ENCODE data around the gene MYO7A. TPM values are rescaled to one million over a fixed set of nuclear protein-coding genes. Genes with fewer than 3 reads are reported as not detected.

MYO7A gene
- total and polyA plus RNA-seq, 2 of the 4 experiments (the other 2 are of a cell fraction) = 0.02 TPM; not detected in 1

- dilution Hi-C loops (cut with HindIII; ENCODE audit: low sequenced_read_pairs, unreplicated experiment) (no loop called here), in situ Hi-C loops (cut with MboI; ENCODE audit: low sequenced_read_pairs) (no loop called here), intact Hi-C loops (cut with micrococcal nuclease) (no loop called here)
- no peak overlapping the region for H2AFZ ChIP-seq (replicated peaks; ENCODE audit: low read length, poor library complexity)
- no peaks in the 10 kb centered on the region for H3K27me3 ChIP-seq (ENCODE audit: control insufficient read depth, insufficient read depth, low read length)
- H3K9me3 ChIP-seq (ENCODE audit: control insufficient read depth, insufficient read depth, low read length) = no peaks in the 10 kb centered on the region
- no peak overlapping the region for H3K18ac ChIP-seq (ENCODE audit: low read depth, low read length)
- ATAC-seq (ENCODE audit: low read depth) = no peak
- H2BK120ac ChIP-seq (ENCODE audit: low read depth, low read length) = no peak overlapping the region
- no peak overlapping the region for H3K9ac ChIP-seq (ENCODE audit: low read depth, low read length)
- H3K79me1 ChIP-seq (ENCODE audit: low read depth in 1 of 2, low read length in 2 of 2) = peaks cover 0 to 8% of the 10 kb centered on the region in 2 experiments; a peak in 2 of 4 replicates
- ChIA-PET POLR2A (ENCODE audit: unreplicated experiment) (no interaction called here), CTCF (no interaction called here)
- H2AK5ac ChIP-seq (ENCODE audit: low read depth, low read length) = no peak overlapping the region
- H4K5ac ChIP-seq (ENCODE audit: low read depth, low read length) = no peak overlapping the region
- H2AK9ac ChIP-seq (replicated peaks; ENCODE audit: low read depth, low read length, poor library complexity) = no peak overlapping the region
- peaks cover 17% of the 10 kb centered on the region for H4K20me1 ChIP-seq (ENCODE audit: insufficient read depth, low read length)
- H3K23ac ChIP-seq (ENCODE audit: low read depth, low read length) = no peak overlapping the region
- no peak overlapping the region for H3K4me2 ChIP-seq (ENCODE audit: low read depth, low read length)
- H3K56ac ChIP-seq (ENCODE audit: extremely low read depth, insufficient read depth, low read length) = no peak overlapping the region
- no peak overlapping the region for H4K8ac ChIP-seq (ENCODE audit: low read depth in 2 of 2, low read length in 2 of 2)
- H3K27ac ChIP-seq (ENCODE audit: insufficient read depth, low read length) = no peak overlapping the region
- no peak overlapping the region for H3K4me3 ChIP-seq (ENCODE audit: insufficient read depth, low read depth, low read length)
- peaks cover 8% of the 10 kb centered on the region for H3K4me1 ChIP-seq (ENCODE audit: control insufficient read depth, insufficient read depth, low read length)
- WGBS, 2 experiments (ENCODE audit: extremely low coverage in 2 of 2, insufficient read length in 1 of 2) = 70% methylated on average over 2 of the region's 23 CpGs; no CpG with 5 or more reads in 1 of the 2 experiments
- no peak overlapping the region for H4K91ac ChIP-seq (ENCODE audit: insufficient read depth, low read depth, low read length)
- H3K14ac ChIP-seq (replicated peaks; ENCODE audit: low read depth, low read length) = no peak overlapping the region
- DNase-seq = no peak
- no TSS peak for BruUV-seq (replicated peaks)
- peaks cover 4% of the 10 kb centered on the region; the same call in 1 of the 2 replicates for H3K36me3 ChIP-seq (ENCODE audit: control insufficient read depth, insufficient read depth, low read length)
- TF ChIP-seq SMC3 (IDR thresholded peaks at IDR 0.05; ENCODE audit: low read depth, low read length) (no peak), CEBPB (IDR thresholded peaks at IDR 0.05; ENCODE audit: low read depth, low read length) (no peak), MAZ (IDR thresholded peaks at IDR 0.05; ENCODE audit: borderline replicate concordance, low read depth, low read length) (no peak), CTCF (conservative IDR thresholded peaks at IDR 0.05; ENCODE audit: low read depth, low read length) (no peak), MAFK (IDR thresholded peaks at IDR 0.05; ENCODE audit: low read depth, low read length) (no peak), USF2 (IDR thresholded peaks at IDR 0.05; ENCODE audit: low read depth, low read length) (no peak), POLR2A (IDR thresholded peaks at IDR 0.05; ENCODE audit: low read depth, low read length) (no peak), ELK1 (IDR thresholded peaks at IDR 0.05; ENCODE audit: borderline replicate concordance, low read depth, low read length) (no peak), RCOR1 (IDR thresholded peaks at IDR 0.05; ENCODE audit: insufficient replicate concordance, low read length) (no peak), MXI1 (IDR thresholded peaks at IDR 0.05; ENCODE audit: borderline replicate concordance, low read depth, low read length) (no peak), RFX5 (IDR thresholded peaks at IDR 0.05; ENCODE audit: low read depth, low read length) (no peak), NFE2L2 (IDR thresholded peaks at IDR 0.05; ENCODE audit: low read depth, low read length) (no peak), RAD21 (IDR thresholded peaks at IDR 0.05; ENCODE audit: low read length) (no peak)
- H3K4ac ChIP-seq (ENCODE audit: low read depth, low read length) = no peak overlapping the region
- H3K9me1 ChIP-seq (ENCODE audit: insufficient read depth, low read length) = no peaks in the 10 kb centered on the region
- H2BK20ac ChIP-seq (ENCODE audit: low read depth, low read length) = no peak overlapping the region
- no peak overlapping the region for H2BK15ac ChIP-seq (ENCODE audit: low read depth, low read length)
- no peak overlapping the region for H2BK5ac ChIP-seq (ENCODE audit: low read depth, low read length, poor library complexity, severe bottlenecking)
These were observed 41.2 kb upstream of the MYO7A start for GRCh38 chr11:77086521-77087472.
